ENCODE measurements around the gene GOLGA6D.

GRCh38 chr15:75306188-75306587 lies 23.6 kb downstream of the GOLGA6D start:
- no peak for TF ChIP-seq TAF1 (IDR thresholded peaks at IDR 0.05; ENCODE audit: low read depth, low read length)
- TF ChIP-seq POLR2AphosphoS5 (IDR thresholded peaks at IDR 0.05; ENCODE audit: low read depth, low read length), result no peak
- no peak for TF ChIP-seq POLR2A (IDR thresholded peaks at IDR 0.05; ENCODE audit: low read depth, low read length)
- TF ChIP-seq POU2F2 (IDR thresholded peaks at IDR 0.05; ENCODE audit: low read depth, low read length), result no peak
- no peak for TF ChIP-seq PAX5 (IDR thresholded peaks at IDR 0.05; ENCODE audit: insufficient read depth, low read length, severe bottlenecking)
